ENCODE data around the gene DNAAF1. TPM values are rescaled to one million over a fixed set of nuclear protein-coding genes. Genes with fewer than 3 reads are reported as not detected.
"Not testable (repeated sequence)": the region's sequence is repeated elsewhere in the genome, so short reads cannot be mapped to it uniquely, and the experiment has no call there.

The DNAAF1 gene
- total RNA-seq, 3 donors from 2014 or later, result 1.2 to 9.5 TPM; not detected in 1

DNA sequence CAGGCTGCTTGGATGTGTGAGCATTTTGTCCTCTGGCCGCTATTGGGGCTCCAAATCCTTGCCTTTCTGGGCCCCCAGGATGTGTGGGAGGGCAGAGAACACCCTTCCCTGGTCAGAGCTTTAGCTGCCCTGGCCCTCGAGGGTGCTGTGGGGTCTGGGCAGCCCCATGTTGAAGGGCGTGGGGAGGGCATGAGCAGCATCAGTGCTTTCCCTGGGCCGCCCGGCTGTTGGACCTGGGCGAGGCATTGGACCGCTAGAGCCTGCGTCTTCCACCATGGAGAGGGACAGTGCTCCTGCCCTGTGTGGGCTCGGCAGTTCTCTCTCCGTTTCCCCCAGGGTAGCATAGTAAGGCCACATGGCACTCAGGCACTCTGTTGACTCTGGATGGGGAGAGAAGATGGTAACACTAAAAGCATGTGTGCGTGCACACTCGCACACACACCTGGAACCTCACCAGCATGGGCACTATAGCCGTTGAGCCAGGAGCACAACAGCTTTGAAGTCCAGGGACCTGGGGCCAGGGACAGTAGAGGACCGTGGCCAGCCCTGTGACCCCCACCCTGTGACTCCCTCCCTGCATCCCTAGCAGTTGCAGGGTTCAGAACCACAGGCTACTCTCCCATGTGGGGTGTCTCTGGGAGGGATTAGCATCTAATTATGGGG lies 52.5 kb downstream of the DNAAF1 start:
- no peak for TF ChIP-seq POLR2A (IDR thresholded peaks at IDR 0.05)
- TF ChIP-seq, protein P1, sequence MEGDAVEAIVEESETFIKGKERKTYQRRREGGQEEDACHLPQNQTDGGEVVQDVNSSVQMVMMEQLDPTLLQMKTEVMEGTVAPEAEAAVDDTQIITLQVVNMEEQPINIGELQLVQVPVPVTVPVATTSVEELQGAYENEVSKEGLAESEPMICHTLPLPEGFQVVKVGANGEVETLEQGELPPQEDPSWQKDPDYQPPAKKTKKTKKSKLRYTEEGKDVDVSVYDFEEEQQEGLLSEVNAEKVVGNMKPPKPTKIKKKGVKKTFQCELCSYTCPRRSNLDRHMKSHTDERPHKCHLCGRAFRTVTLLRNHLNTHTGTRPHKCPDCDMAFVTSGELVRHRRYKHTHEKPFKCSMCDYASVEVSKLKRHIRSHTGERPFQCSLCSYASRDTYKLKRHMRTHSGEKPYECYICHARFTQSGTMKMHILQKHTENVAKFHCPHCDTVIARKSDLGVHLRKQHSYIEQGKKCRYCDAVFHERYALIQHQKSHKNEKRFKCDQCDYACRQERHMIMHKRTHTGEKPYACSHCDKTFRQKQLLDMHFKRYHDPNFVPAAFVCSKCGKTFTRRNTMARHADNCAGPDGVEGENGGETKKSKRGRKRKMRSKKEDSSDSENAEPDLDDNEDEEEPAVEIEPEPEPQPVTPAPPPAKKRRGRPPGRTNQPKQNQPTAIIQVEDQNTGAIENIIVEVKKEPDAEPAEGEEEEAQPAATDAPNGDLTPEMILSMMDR (IDR thresholded peaks at IDR 0.05), result no peak
- TF ChIP-seq POLR2AphosphoS5 (IDR thresholded peaks at IDR 0.05), result no peak

DNA sequence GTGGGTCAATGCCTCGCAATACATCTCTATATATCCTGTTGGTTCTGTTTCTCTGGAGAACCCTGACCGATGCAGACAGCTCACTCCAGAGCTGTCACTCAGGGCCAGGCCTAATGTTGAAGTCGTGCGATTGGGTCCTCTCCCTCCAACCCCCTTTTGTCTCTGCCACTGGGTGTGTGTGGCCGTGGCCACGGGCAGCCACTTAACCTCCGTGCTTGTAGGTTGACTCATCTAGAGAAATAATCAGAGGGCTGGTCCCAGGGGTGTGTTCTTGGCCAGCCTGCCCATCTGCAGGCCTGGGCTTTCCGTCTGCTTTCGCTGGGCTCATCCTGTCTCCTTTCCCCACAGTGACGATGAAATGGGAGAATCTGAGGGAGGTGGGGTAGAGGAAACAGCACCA lies 53.3 kb downstream of the DNAAF1 start:
- intact Hi-C loops (cut with DNase I; ENCODE audit: low total_unique reads), result no loop called here
- TF ChIP-seq POLR2A (IDR thresholded peaks at IDR 0.05) (no peak), POLR2AphosphoS5 (IDR thresholded peaks at IDR 0.05) (no peak)
- TF ChIP-seq, protein P1 (IDR thresholded peaks at IDR 0.05), result no peak

More for the DNA sequence above, 52.5 kb downstream of the DNAAF1 start:
- intact Hi-C loops (cut with DNase I; ENCODE audit: low total_unique reads), result no loop called here
- Histone ChIP-seq H3K4me3 (no peak overlapping the region), H3K27ac (no peak overlapping the region), H3K36me3 (no peaks in the 10 kb centered on the region), H3K9me3 (no peaks in the 10 kb centered on the region), H3K27me3 (no peaks in the 10 kb centered on the region), H3K4me1 (no peaks in the 10 kb centered on the region)
- DNase-seq (ENCODE audit: low spot score in 2 of 2), result no peak

DNA sequence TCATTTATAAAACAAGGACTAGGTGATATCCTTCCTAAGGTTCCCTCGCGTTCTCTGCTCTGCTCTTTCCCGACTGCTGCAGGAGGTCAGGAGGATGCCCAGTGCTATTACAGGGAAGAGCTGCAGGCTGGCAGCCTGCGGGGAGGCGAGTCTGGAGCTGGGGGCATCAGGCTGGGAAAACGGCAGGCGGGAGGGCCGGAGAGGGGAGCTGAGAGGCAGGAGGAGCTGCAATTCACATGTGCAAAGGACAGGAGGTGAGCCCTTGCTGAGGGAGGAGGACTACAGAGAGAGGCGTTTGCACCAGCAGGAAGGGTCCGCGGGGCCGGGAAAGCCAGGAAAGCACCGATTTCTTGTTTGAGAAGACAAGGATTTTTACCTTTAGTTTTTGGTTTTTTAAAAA lies 54.0 kb downstream of the DNAAF1 start:
- H3K27me3 ChIP-seq, result no peaks in the 10 kb centered on the region

More for the DNA sequence above, 53.3 kb downstream of the DNAAF1 start:
- H3K4me3 ChIP-seq, result no peak overlapping the region
- no peaks in the 10 kb centered on the region for H3K9me3 ChIP-seq
- no peaks in the 10 kb centered on the region for H3K27me3 ChIP-seq
- H3K27ac ChIP-seq, result no peak overlapping the region
- no peak for DNase-seq (ENCODE audit: low spot score in 2 of 2)
- no peaks in the 10 kb centered on the region for H3K36me3 ChIP-seq
- H3K4me1 ChIP-seq, result no peaks in the 10 kb centered on the region

DNA sequence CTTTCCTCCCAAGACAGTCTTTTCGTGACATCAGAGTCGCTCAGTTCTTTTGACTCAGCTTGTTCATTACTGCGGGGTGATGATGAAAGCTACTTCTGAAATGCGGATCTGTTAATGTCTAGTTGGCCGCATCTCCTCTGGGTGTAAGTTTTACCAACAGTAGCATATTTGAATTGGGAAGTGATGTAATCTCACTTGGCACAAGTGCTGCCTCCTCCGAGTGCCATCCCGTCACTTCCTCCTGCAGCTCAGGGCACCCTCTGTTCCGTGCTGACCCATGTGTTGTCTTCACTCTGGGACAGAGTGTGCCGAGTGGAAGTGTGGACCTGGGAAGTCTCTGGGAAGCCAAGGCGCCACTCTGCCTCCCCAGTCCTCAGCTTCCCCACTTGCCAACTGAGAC lies 54.8 kb downstream of the DNAAF1 start:
- H3K9me3 ChIP-seq, result no peaks in the 10 kb centered on the region
- H3K4me1 ChIP-seq, result no peaks in the 10 kb centered on the region
- no peak for DNase-seq (ENCODE audit: low spot score in 2 of 2)
- H3K36me3 ChIP-seq, result no peaks in the 10 kb centered on the region
- no peak overlapping the region for H3K27ac ChIP-seq
- no peak for TF ChIP-seq POLR2AphosphoS5 (IDR thresholded peaks at IDR 0.05)
- TF ChIP-seq, protein P1 (IDR thresholded peaks at IDR 0.05), result no peak
- no peak for TF ChIP-seq POLR2A (IDR thresholded peaks at IDR 0.05)
- H3K27me3 ChIP-seq, result no peaks in the 10 kb centered on the region
- no peak overlapping the region for H3K4me3 ChIP-seq
- intact Hi-C loops (cut with DNase I; ENCODE audit: low total_unique reads), result no loop called here

More for the DNA sequence above, 54.0 kb downstream of the DNAAF1 start:
- Histone ChIP-seq H3K4me1 (no peaks in the 10 kb centered on the region), H3K4me3 (no peak overlapping the region), H3K9me3 (no peaks in the 10 kb centered on the region), H3K36me3 (no peaks in the 10 kb centered on the region), H3K27ac (no peak overlapping the region)
- no peak for DNase-seq (ENCODE audit: low spot score in 2 of 2)
- intact Hi-C loops (cut with DNase I; ENCODE audit: low total_unique reads), result no loop called here
- TF ChIP-seq POLR2A (IDR thresholded peaks at IDR 0.05) (no peak), POLR2AphosphoS5 (IDR thresholded peaks at IDR 0.05) (no peak)
- TF ChIP-seq, protein P1 (IDR thresholded peaks at IDR 0.05), result no peak

DNA sequence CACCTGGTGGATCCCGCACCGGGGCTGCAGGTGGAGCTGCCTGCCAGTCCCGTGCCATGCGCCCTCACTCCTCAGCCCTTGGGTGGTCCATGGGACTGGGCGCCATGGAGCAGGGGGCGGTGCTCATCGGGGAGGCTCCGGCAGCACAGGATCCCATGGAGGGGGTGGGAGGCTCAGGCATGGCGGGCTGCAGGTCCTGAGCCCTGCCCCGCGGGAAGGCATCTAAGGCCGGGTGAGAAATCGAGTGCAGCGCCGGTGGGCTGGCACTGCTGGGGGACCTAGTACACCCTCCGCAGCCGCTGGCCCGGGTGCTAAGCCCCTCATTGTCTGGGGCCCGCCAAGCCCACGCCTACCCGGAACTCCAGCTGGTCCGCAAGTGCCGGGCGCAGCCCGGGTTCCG lies 59.4 kb downstream of the DNAAF1 start:
- H3K9me3 ChIP-seq; H3K4me1 ChIP-seq; DNase-seq (ENCODE audit: low spot score in 2 of 2); H3K27ac ChIP-seq; intact Hi-C loops (cut with DNase I; ENCODE audit: low total_unique reads); H3K4me3 ChIP-seq; H3K36me3 ChIP-seq; H3K27me3 ChIP-seq: not testable (repeated sequence)

DNA sequence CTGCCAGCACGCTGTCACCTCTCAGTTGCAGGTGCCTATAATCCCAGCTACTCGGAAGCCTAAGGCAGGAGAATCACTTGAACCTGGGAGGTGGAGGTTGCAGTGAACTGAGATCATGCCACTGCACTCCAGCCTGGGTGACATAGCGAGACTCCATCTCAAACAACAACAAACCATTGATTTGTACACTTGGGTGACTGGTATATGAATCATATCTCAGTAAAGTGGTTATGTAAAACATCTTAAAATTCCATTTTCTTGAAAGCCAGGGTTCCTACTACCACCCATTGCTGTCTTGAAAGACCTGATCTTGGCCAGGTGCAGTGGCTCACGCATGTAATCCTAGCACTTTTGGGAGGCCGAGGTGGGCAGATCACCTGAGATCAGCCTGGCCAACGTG lies 60.0 kb downstream of the DNAAF1 start:
- intact Hi-C loops (cut with DNase I; ENCODE audit: low total_unique reads); H3K9me3 ChIP-seq; H3K27ac ChIP-seq; DNase-seq (ENCODE audit: low spot score in 2 of 2); H3K4me1 ChIP-seq; H3K36me3 ChIP-seq; H3K27me3 ChIP-seq; H3K4me3 ChIP-seq: not testable (repeated sequence)
